AG10803 (cell line): ENCODE measurements around the gene USP7.

Experiments used
- DNase-seq: peaks from one replicate; pipeline ENCODE4 v3.0.0; 2010; ENCODE audit warnings: low read depth
- H3K4me3 ChIP-seq: 2 replicates; pipeline ENCODE4 v1.5.1; 2011; ENCODE audit warnings: mild to moderate bottlenecking, low read length, control low read depth
- CTCF ChIP-seq: conservative IDR thresholded peaks from 2 replicates; pipeline ENCODE4 v1.5.1; 2011; ENCODE audit warnings: mild to moderate bottlenecking, low read length, control low read depth, inconsistent platforms

USP7 gene

GRCh38 chr16:8963821-8964441 is at the start of gene USP7:
Gene USP7 (minus strand): TSS chr16:8963906. CDS start chr16:8963285, 621 bp downstream.
- no peak for TF ChIP-seq CTCF
- peak within 1 kb of the TSS; percentile 78 for H3K4me3 ChIP-seq
- DNase-seq: peak; percentile 89

DNA sequence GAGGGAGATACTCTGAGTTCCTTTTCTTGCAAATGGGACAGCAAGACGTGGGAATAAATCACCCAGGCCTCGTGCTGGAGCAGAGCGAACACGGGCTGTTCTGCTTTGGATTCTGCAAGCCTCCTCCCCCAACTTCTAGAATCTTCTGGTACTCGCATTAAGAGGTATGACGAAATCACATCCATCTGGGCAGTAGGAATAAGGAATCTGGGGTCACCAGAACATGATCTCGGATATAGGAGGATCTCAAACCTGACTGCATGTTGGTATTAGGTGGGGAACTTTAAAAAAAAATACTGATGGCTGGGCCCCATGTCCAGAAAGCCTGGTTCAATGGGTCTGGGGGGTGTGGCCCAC is 49.8 kb upstream of the USP7 start:
- no peak for DNase-seq
- H3K4me3 ChIP-seq: no peak overlapping the region
- no peak for TF ChIP-seq CTCF

GRCh38 chr16:9012848-9013507 is 49.3 kb upstream of the USP7 start:
- no peak overlapping the region for H3K4me3 ChIP-seq
- no peak for DNase-seq
- no peak for TF ChIP-seq CTCF

DNA sequence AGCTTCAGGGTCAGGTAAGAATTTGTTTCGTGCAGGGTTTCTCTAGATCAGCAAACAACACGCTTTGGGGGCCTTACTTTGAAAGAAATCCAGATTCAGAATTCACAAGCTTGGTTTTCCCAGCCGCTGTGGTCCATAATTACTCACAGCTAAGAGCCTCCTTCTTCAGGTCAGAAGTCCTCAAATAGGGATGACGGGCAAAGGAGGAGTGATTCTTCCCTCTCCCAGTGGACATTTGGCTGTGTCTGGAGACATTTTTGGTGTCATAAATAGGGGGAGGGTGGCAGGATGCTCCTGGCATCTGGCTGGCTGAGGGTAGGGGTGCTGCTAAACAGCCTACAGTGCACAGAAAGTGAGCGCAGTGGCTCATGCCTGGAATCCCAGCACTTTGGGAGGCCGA is 48.6 kb upstream of the USP7 start:
- H3K4me3 ChIP-seq: no peak overlapping the region
- DNase-seq: no peak
- no peak for TF ChIP-seq CTCF

GRCh38 chr16:9008601-9009260 is 45.0 kb upstream of the USP7 start:
- peak; percentile 54 for DNase-seq
- peak; percentile 88 for TF ChIP-seq CTCF
- H3K4me3 ChIP-seq: peak overlapping the region; percentile 40

- peak; percentile 8 for DNase-seq
- TF ChIP-seq CTCF: no peak
Measured at GRCh38 chr16:9007177-9007794, 43.6 kb upstream of the USP7 start.

More at GRCh38 chr16:9007177-9007794, 43.6 kb upstream of the USP7 start:
- no peak overlapping the region for H3K4me3 ChIP-seq
